Vagina (tissue), 2 donors: ENCODE results near the gene PITX2. TPM values are rescaled to one million over a fixed set of nuclear protein-coding genes. Genes with fewer than 3 reads are reported as not detected.

ENCODE experiments used
- DNase-seq, 2 donors: peaks; one replicate each; pipeline ENCODE4 v3.0.0-alpha.2; 2017; ENCODE audit errors: extremely low spot score in 2 of 2
- H3K27ac ChIP-seq: fragments of 200-600 bp; sonication (generic); one replicate; pipeline ENCODE4 v1.5.1; 2019
- H3K27me3 ChIP-seq: fragments of 200-600 bp; sonication (generic); one replicate; pipeline ENCODE4 v1.5.1; 2019
- H3K36me3 ChIP-seq, 2 donors: fragments of 200-600 bp; sonication (generic); one replicate each; pipeline ENCODE4 v1.5.1; 2017 to 2019
- H3K4me1 ChIP-seq: fragments of 200-600 bp; sonication (generic); one replicate; pipeline ENCODE4 v1.5.1; 2019
- H3K4me3 ChIP-seq, 2 donors: fragments of 200-600 bp; sonication (generic); 1 replicate in 1 of 2; 2 replicates in 1 of 2; pipeline ENCODE4 v1.5.1; 2016 to 2019
- H3K9me3 ChIP-seq: fragments of 200-600 bp; sonication (generic); one replicate; pipeline ENCODE4 v1.5.1; 2019
- CTCF ChIP-seq, 3 experiments: fragments of 450-650 bp in 2 of 3; fragments of 200-600 bp in 1 of 3; sonication (generic) in 1 of 3; IDR thresholded peaks; one replicate each; pipeline ENCODE4 v1.5.1; 2017 to 2019; ENCODE audit warnings: antibody characterized with exemption in 3 of 3, mild to moderate bottlenecking in 2 of 3, moderate library complexity in 2 of 3
- POLR2A ChIP-seq, 2 donors: fragments of 450-650 bp; IDR thresholded peaks; one replicate each; pipeline ENCODE4 v1.6.1; 2017; ENCODE audit warnings: antibody characterized with exemption in 2 of 2, mild to moderate bottlenecking in 2 of 2, moderate library complexity in 2 of 2
- POLR2AphosphoS5 ChIP-seq, 2 donors: sonication (generic); formaldehyde crosslinking; IDR thresholded peaks; one replicate each; pipeline ENCODE4 v1.9.0; 2017; ENCODE audit warnings: antibody characterized with exemption in 2 of 2, mild to moderate bottlenecking in 2 of 2, low read depth in 1 of 2; ENCODE audit not compliant: insufficient read depth in 1 of 2
- intact Hi-C: fragments of 100-400 bp; cut with DNase I; formaldehyde crosslinking; loops from one replicate; pipeline ENCODE4 v1.15.1; 2023
- total RNA-seq: library from RNA; depleted of rRNA; stranded (reverse); fragments of >200 nt; gene quantifications from one replicate; pipeline ENCODE4 v1.2.3, GENCODE V29; 2016

The PITX2 gene
- total RNA-seq, 1 donor from 2014 or later = 6.6 TPM

DNA sequence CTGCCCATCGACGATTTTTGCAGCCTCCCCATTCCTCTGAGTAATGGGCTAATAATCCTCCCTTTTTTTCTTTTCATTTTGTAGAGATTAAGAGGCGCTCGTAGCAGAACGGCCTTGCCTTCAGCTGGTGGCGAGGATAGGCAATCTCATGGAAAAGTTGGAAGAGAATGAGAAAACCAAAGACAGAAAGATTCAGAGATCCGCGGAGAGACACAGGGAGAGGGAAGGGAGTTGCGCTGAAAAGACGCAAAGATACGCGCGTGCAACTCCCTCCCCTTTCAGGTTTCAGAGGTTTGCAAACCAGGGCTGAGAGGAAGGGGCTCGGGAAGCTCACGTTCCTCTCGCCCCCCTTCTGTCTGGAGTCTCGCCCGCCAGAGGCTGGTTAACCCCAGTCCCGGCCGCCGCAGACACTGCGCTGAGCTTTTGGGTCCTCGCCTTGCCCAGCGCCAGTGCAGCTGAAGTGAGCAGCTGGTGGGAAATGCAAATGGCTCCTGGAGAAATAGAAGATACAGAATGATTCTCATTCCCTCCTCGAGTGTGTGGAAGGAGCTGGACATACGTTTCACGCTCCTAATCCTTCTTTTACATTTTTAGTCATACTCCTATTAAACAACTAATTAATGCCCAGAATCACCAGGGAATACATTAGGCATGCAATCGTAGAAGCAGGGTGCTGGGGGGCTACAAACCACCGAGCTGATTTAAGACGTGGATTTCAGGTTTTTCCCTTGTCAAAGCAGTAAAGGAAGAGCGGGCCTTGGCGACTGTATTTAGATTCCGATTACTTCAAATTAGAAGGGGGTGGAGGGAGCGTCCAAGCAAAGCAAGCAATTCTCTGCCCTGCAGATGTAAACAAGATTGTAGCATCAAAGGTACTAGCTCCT lies 16.6 kb upstream of the PITX2 start:
- intact Hi-C loops = no loop called here
- TF ChIP-seq POLR2AphosphoS5 (IDR thresholded peaks at IDR 0.05; ENCODE audit: insufficient read depth in 1 of 2, low read depth in 1 of 2) (no peak), CTCF (IDR thresholded peaks at IDR 0.05) (no peak), POLR2A (IDR thresholded peaks at IDR 0.05) (no peak)
- H3K27ac ChIP-seq = no peak overlapping the region
- peaks cover 8% of the 10 kb centered on the region for H3K27me3 ChIP-seq
- no peak overlapping the region for H3K4me3 ChIP-seq
- DNase-seq = no peak
- H3K9me3 ChIP-seq = no peaks in the 10 kb centered on the region
- peaks cover 5% of the 10 kb centered on the region for H3K4me1 ChIP-seq
- H3K36me3 ChIP-seq = no peaks in the 10 kb centered on the region

DNA sequence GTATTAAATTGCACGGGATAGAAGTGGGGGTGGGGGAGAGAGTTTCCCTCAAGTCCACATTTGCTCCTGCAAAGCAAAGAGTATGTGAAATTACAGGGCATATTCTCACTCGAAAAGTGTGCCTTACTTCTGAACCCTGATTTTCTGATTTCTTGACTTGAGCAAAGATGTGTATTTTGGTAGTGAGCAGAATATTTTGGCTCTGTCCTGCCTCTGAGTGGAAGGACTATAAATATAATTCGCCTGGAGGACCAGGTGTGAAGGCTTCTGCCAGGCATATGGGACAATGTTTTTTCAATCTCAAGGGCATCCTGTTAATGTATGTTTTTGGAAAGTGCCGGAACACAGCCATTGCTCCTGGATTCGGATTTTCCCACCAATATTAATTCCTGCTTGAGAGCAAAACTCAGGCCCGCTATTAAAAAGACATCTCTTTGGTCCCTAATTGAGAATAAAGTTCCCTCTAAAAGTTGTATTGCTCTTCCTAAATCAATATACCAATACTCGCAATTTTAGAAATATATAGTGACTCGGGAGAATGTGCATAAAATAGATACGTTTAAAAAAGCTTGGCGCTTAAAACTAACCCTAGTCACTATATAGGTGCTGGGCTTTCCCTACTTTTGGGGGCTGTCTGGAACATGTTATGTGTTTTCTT lies 15.3 kb upstream of the PITX2 start:
- TF ChIP-seq POLR2AphosphoS5 (IDR thresholded peaks at IDR 0.05; ENCODE audit: insufficient read depth in 1 of 2, low read depth in 1 of 2) (no peak), CTCF (IDR thresholded peaks at IDR 0.05) (no peak), POLR2A (IDR thresholded peaks at IDR 0.05) (no peak)
- H3K27ac ChIP-seq = no peak overlapping the region
- H3K4me1 ChIP-seq = peaks cover 12% of the 10 kb centered on the region
- intact Hi-C loops = no loop called here
- no peaks in the 10 kb centered on the region for H3K36me3 ChIP-seq
- no peak for DNase-seq
- peaks cover 16% of the 10 kb centered on the region for H3K27me3 ChIP-seq
- no peaks in the 10 kb centered on the region for H3K9me3 ChIP-seq
- H3K4me3 ChIP-seq = no peak overlapping the region

DNA sequence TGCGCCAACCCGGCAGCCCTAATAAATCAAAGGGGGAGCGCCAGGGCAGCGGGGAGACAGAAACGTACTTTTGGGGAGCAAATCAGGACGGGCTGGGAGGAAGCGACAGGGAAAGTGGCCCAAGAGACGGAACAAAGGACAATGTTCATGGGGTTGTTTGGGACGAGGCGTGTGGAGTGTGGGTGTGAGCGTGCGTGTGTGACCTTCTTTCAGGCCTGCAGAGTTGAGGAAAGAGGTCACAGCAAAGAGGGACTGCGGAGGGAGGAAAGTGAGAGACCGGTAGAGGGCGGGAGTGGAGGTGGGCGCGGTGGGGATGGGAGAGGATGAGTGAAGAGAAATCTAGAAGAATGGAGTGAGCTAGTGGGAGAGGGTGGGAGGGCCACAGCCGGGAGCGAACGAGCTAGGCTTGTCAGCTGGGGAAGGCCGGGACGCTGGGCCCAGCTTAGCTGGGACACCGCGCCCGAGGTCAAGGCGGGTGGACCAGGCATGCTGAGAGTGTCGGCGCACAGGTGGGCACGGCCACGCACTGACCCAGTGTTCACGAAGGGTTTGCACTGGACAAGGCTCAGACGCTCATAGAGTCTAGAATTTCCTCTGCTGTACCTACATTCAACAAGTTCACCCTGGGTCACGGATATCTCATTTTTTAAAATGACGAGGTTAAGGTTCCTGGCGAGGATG lies 14.7 kb upstream of the PITX2 start:
- Histone ChIP-seq H3K27ac (no peak overlapping the region), H3K4me3 (peak overlapping the region; percentile 28 to 29), H3K4me1 (peaks cover 15% of the 10 kb centered on the region), H3K27me3 (peaks cover 16% of the 10 kb centered on the region), H3K36me3 (no peaks in the 10 kb centered on the region), H3K9me3 (no peaks in the 10 kb centered on the region)
- no peak for DNase-seq
- no peak for TF ChIP-seq POLR2AphosphoS5 (IDR thresholded peaks at IDR 0.05; ENCODE audit: insufficient read depth in 1 of 2, low read depth in 1 of 2)
- TF ChIP-seq CTCF (IDR thresholded peaks at IDR 0.05) = no peak
- TF ChIP-seq POLR2A (IDR thresholded peaks at IDR 0.05) = no peak
- intact Hi-C loops = no loop called here

- Histone ChIP-seq H3K4me3 (peak overlapping the region; percentile 28 to 29), H3K36me3 (no peaks in the 10 kb centered on the region), H3K4me1 (peaks cover 22% of the 10 kb centered on the region), H3K9me3 (no peaks in the 10 kb centered on the region), H3K27me3 (peaks cover 16% of the 10 kb centered on the region), H3K27ac (no peak overlapping the region)
- intact Hi-C loops = no loop called here
- TF ChIP-seq CTCF (IDR thresholded peaks at IDR 0.05) (no peak), POLR2AphosphoS5 (IDR thresholded peaks at IDR 0.05; ENCODE audit: insufficient read depth in 1 of 2, low read depth in 1 of 2) (no peak), POLR2A (IDR thresholded peaks at IDR 0.05) (no peak)
- DNase-seq = no peak
These were observed 14.0 kb upstream of the PITX2 start for GRCh38 chr4:110636680-110637407.
